Fibroblast of mammary gland (primary cell): ENCODE measurements around the gene LRPPRC.

Experiments
- DNase-seq: peaks from one replicate; pipeline ENCODE4 v3.0.0-alpha.2; 2010; ENCODE audit warnings: low read depth
- H3K4me3 ChIP-seq: 2 replicates; pipeline ENCODE4 v1.5.1; 2011; ENCODE audit warnings: low read depth, mild to moderate bottlenecking, low read length, moderate library complexity; ENCODE audit not compliant: control insufficient read depth
- TF ChIP-seq, protein P1 (sequence below): conservative IDR thresholded peaks from 2 replicates; pipeline ENCODE4 v1.5.1; 2011; ENCODE audit warnings: low read depth, low read length, inconsistent platforms; ENCODE audit not compliant: control insufficient read depth, insufficient read depth

LRPPRC gene

DNA sequence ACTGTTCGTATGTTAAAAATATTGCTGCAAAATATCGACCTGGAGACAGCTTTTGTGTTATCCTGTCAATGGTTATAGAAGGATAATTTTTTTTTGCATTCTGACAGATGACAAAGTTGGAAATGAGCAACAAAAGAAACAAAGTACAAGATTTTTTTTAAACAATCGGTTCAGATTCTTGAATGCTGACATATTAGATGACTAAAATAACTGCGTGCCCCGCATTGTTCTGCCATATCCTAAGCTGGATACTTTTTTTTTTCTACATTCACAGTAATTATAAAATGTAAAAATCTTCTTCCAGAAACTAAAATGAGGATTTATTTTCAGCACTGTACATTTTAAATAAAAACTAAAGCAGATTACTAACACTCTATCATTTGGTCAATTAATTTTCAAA lies 89.9 kb downstream of the LRPPRC start:
- TF ChIP-seq, protein P1, sequence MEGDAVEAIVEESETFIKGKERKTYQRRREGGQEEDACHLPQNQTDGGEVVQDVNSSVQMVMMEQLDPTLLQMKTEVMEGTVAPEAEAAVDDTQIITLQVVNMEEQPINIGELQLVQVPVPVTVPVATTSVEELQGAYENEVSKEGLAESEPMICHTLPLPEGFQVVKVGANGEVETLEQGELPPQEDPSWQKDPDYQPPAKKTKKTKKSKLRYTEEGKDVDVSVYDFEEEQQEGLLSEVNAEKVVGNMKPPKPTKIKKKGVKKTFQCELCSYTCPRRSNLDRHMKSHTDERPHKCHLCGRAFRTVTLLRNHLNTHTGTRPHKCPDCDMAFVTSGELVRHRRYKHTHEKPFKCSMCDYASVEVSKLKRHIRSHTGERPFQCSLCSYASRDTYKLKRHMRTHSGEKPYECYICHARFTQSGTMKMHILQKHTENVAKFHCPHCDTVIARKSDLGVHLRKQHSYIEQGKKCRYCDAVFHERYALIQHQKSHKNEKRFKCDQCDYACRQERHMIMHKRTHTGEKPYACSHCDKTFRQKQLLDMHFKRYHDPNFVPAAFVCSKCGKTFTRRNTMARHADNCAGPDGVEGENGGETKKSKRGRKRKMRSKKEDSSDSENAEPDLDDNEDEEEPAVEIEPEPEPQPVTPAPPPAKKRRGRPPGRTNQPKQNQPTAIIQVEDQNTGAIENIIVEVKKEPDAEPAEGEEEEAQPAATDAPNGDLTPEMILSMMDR = no peak
- DNase-seq = no peak
- no peak overlapping the region for H3K4me3 ChIP-seq

GRCh38 chr2:43905371-43905803 lies 90.4 kb downstream of the LRPPRC start:
- no peak for DNase-seq
- TF ChIP-seq, protein P1 = no peak
- no peak overlapping the region for H3K4me3 ChIP-seq

DNA sequence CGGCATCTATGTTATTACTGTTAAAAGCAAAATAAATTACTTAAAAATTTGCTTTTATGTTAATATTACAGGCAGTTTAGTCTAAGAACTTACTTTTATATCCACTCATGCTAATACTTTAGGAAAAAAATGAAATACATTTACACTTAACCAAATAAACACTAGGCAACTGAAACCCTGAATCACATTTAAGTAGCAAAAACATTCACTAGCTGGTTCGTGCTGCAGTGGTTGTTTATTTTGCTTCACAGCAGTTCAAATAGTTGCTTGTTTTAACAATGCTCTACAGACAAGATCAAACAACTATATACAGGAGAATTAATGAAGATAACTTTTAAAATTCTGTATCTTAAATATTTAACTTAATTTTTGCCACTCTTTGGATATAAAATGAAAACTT lies 96.2 kb downstream of the LRPPRC start:
- TF ChIP-seq, protein P1 = no peak
- DNase-seq = no peak
- H3K4me3 ChIP-seq = no peak overlapping the region

- no peak for DNase-seq
- H3K4me3 ChIP-seq = no peak overlapping the region
- TF ChIP-seq, protein P1 = no peak
Measured at GRCh38 chr2:43898838-43899346, 96.9 kb downstream of the LRPPRC start.

DNA sequence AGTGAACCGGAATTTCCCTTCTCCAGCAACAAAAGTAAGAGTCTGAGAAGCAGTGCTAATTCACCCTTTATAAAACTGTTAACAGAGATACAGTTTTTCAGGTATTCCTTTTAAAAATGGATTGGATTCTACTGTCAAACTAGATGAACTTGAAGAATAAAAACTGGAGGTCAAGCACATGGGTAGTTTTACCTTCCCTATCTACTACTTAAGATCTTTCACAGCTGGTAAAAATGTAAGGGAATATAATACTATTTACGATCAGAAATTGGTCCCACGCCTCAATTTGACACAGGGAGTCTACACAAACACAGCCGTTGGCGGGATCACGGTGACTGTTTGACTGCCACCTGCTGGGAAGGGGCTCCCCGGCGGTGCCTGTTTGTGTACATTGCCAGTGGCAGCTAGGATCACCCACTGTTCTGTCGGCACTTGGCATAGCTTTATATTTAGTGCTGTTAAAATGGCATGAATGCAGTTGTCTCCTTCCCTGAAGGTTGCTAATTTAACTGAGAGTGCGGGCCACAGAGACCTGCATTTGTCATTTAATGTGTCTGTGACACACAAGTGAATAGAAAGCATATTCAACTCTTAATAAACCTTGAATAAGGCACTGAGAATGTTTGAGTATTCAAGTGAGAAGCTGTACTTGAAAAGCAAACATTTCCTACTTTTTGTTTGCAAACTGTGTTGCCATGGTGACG lies 97.5 kb downstream of the LRPPRC start:
- peak; percentile 6 for DNase-seq

DNA sequence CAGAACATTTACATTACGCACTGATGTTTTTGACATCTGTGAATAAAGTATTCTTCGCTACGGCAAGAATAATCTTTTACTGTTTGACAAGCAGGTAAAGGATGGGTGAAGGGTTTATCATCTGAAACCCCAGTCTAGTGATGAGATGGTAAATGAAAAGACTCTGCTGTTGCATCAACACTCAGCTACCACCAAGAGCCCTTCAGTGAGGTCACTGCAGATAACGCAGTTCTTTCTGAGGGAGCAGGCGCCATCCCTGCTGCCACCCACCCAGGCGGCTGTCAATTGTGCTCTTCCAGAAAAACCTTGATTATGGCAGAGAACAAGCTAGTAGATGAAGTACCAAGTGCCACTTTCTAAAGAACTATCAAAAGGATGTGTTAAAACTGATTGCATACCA lies 98.3 kb downstream of the LRPPRC start:
- DNase-seq = no peak
- TF ChIP-seq, protein P1 = no peak
- no peak overlapping the region for H3K4me3 ChIP-seq

More for the DNA sequence above, 97.5 kb downstream of the LRPPRC start:
- H3K4me3 ChIP-seq = no peak overlapping the region
- TF ChIP-seq, protein P1 = no peak
